ENCODE data around the gene AHDC1.

AHDC1 gene

DNA sequence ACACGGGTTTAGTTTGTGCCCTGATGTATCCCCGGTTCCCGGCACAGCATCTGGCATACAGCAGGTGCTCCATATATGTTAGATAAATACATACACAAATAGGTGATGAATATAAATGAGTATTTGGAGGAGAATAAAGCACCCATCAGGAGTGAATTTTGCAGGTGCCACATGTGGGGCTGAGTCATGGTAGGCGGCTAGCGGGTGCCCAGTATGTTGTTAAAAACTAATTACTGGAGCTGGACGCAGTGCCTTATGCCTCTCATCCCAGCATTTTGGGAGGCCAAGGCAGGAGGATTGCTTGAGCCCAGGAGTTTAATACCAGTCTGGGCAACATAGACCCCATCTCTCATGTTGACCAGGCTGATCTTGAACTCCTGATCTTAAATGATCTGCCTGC lies 97.2 kb downstream of the AHDC1 start:
- Histone ChIP-seq H3K36me3 (replicated peaks; ENCODE audit: insufficient read depth, low read length) (no peaks in the 10 kb centered on the region), H2AFZ (ENCODE audit: low read length) (no peak overlapping the region), H3K4me1 (ENCODE audit: low read length) (no peaks in the 10 kb centered on the region), H3K9me3 (replicated peaks; ENCODE audit: insufficient read depth, low read length) (no peaks in the 10 kb centered on the region), H3F3A (ENCODE audit: insufficient read depth, low read length) (no peaks in the 10 kb centered on the region), H3K27me3 (replicated peaks; ENCODE audit: insufficient read depth, low read length) (no peaks in the 10 kb centered on the region), H4K20me1 (ENCODE audit: insufficient read depth, low read length) (no peaks in the 10 kb centered on the region), H3K4me3 (ENCODE audit: low read length) (no peak overlapping the region), H3K9me2 (replicated peaks; ENCODE audit: insufficient read depth, low read length) (no peaks in the 10 kb centered on the region), H3K79me2 (ENCODE audit: low read length) (no peaks in the 10 kb centered on the region), H3K4me2 (ENCODE audit: low read depth, low read length) (no peak overlapping the region), H3K9ac (ENCODE audit: low read length) (no peak overlapping the region), H3K27ac (ENCODE audit: low read length) (no peak overlapping the region)
- DNase-seq = no peak
- no peak for TF ChIP-seq EZH2phosphoT487 (IDR thresholded peaks at IDR 0.05; ENCODE audit: low read length)
- no peak for TF ChIP-seq EZH2 (optimal IDR thresholded peaks at IDR 0.05; ENCODE audit: low read depth, low read length)
- TF ChIP-seq, protein P1, sequence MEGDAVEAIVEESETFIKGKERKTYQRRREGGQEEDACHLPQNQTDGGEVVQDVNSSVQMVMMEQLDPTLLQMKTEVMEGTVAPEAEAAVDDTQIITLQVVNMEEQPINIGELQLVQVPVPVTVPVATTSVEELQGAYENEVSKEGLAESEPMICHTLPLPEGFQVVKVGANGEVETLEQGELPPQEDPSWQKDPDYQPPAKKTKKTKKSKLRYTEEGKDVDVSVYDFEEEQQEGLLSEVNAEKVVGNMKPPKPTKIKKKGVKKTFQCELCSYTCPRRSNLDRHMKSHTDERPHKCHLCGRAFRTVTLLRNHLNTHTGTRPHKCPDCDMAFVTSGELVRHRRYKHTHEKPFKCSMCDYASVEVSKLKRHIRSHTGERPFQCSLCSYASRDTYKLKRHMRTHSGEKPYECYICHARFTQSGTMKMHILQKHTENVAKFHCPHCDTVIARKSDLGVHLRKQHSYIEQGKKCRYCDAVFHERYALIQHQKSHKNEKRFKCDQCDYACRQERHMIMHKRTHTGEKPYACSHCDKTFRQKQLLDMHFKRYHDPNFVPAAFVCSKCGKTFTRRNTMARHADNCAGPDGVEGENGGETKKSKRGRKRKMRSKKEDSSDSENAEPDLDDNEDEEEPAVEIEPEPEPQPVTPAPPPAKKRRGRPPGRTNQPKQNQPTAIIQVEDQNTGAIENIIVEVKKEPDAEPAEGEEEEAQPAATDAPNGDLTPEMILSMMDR (IDR thresholded peaks at IDR 0.05; ENCODE audit: low read length) = no peak

DNA sequence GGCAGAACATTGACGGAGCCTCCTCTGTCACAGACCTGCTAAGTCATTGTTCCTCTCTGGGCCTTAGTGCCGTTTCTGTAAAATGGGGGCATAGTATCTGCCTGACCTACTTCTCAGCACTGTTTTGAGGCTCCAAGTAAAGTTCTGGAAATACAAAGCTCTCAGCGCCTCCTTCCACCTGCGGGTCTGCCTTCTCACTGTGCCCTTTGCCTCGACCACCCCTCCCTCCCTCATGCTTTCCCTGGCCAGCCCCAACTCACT lies 98.6 kb downstream of the AHDC1 start:
- Histone ChIP-seq H3K27me3 (replicated peaks; ENCODE audit: insufficient read depth, low read length) (no peaks in the 10 kb centered on the region), H3K9ac (ENCODE audit: low read length) (no peak overlapping the region), H3K4me1 (ENCODE audit: low read length) (no peaks in the 10 kb centered on the region), H3F3A (ENCODE audit: insufficient read depth, low read length) (no peaks in the 10 kb centered on the region), H4K20me1 (ENCODE audit: insufficient read depth, low read length) (no peaks in the 10 kb centered on the region), H3K9me3 (replicated peaks; ENCODE audit: insufficient read depth, low read length) (no peaks in the 10 kb centered on the region), H2AFZ (ENCODE audit: low read length) (no peak overlapping the region), H3K4me2 (ENCODE audit: low read depth, low read length) (no peak overlapping the region), H3K79me2 (ENCODE audit: low read length) (no peaks in the 10 kb centered on the region), H3K9me2 (replicated peaks; ENCODE audit: insufficient read depth, low read length) (no peaks in the 10 kb centered on the region), H3K27ac (ENCODE audit: low read length) (no peak overlapping the region), H3K36me3 (replicated peaks; ENCODE audit: insufficient read depth, low read length) (no peaks in the 10 kb centered on the region), H3K4me3 (ENCODE audit: low read length) (no peak overlapping the region)
- no peak for DNase-seq
- TF ChIP-seq EZH2 (optimal IDR thresholded peaks at IDR 0.05; ENCODE audit: low read depth, low read length) (no peak), EZH2phosphoT487 (IDR thresholded peaks at IDR 0.05; ENCODE audit: low read length) (no peak)
- TF ChIP-seq, protein P1 (IDR thresholded peaks at IDR 0.05; ENCODE audit: low read length) = no peak

DNA sequence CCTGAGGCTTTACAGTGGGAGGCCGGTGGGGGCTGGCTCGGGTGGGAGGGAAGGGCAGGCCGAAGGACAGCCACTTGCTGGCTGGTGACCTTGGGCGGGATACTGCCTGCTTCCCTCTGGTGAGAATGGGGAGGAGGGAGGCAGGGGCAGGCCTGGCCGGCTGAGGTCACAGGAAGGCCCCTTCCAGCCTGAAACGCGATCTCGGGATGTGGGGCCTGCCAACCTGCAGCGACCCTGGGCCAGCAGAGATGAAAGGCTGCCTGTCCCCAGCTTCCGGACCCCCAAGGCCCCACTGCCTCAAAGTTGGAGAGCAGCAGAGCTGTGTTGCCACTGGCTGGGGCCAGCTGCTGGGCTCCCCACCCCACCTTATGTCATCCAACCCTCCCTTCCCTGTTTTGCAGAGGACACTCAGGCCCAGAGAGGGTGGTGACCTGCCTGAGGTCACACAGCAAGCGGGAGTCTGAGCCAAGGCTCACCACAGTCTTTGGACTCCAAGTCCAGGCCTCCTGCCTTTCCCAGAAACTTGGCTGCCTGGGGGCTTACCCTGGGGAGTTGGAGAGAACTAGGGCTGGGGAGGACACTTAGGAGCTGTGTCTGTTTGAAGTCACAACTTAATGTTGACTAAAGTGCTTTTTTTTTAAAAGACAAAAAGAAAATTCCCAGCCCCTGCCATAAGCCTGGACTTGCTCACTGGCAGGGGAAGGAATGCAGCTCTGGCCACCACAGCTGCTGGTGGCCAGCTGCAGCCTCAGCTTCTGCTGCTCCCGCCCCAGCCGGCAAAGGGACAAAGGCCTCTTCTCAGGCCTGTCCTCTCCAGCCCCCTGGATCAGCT lies 99.1 kb downstream of the AHDC1 start:
- H3K4me2 ChIP-seq (ENCODE audit: low read depth, low read length) = no peak overlapping the region
- no peaks in the 10 kb centered on the region for H3K9me2 ChIP-seq (replicated peaks; ENCODE audit: insufficient read depth, low read length)
- no peak overlapping the region for H3K27ac ChIP-seq (ENCODE audit: low read length)
- no peak overlapping the region for H3K9ac ChIP-seq (ENCODE audit: low read length)
- no peak overlapping the region for H3K4me3 ChIP-seq (ENCODE audit: low read length)
- H2AFZ ChIP-seq (ENCODE audit: low read length) = no peak overlapping the region
- no peaks in the 10 kb centered on the region for H3K27me3 ChIP-seq (replicated peaks; ENCODE audit: insufficient read depth, low read length)
- H3F3A ChIP-seq (ENCODE audit: insufficient read depth, low read length) = no peaks in the 10 kb centered on the region
- no peaks in the 10 kb centered on the region for H3K79me2 ChIP-seq (ENCODE audit: low read length)
- TF ChIP-seq EZH2phosphoT487 (IDR thresholded peaks at IDR 0.05; ENCODE audit: low read length) (no peak), EZH2 (optimal IDR thresholded peaks at IDR 0.05; ENCODE audit: low read depth, low read length) (no peak)
- TF ChIP-seq, protein P1 (IDR thresholded peaks at IDR 0.05; ENCODE audit: low read length) = no peak
- no peak for DNase-seq
- H3K36me3 ChIP-seq (replicated peaks; ENCODE audit: insufficient read depth, low read length) = no peaks in the 10 kb centered on the region
- no peaks in the 10 kb centered on the region for H3K4me1 ChIP-seq (ENCODE audit: low read length)
- H3K9me3 ChIP-seq (replicated peaks; ENCODE audit: insufficient read depth, low read length) = no peaks in the 10 kb centered on the region
- H4K20me1 ChIP-seq (ENCODE audit: insufficient read depth, low read length) = no peaks in the 10 kb centered on the region

Data from MM.1S (cell line).